ENCODE results near the gene WDR86. TPM values are rescaled to one million over a fixed set of nuclear protein-coding genes. Genes with fewer than 3 reads are reported as not detected.

WDR86 gene
- total RNA-seq, 4 donors from 2014 or later, result 1.4 to 2.4 (median 2.0) TPM; not detected in 1

DNA sequence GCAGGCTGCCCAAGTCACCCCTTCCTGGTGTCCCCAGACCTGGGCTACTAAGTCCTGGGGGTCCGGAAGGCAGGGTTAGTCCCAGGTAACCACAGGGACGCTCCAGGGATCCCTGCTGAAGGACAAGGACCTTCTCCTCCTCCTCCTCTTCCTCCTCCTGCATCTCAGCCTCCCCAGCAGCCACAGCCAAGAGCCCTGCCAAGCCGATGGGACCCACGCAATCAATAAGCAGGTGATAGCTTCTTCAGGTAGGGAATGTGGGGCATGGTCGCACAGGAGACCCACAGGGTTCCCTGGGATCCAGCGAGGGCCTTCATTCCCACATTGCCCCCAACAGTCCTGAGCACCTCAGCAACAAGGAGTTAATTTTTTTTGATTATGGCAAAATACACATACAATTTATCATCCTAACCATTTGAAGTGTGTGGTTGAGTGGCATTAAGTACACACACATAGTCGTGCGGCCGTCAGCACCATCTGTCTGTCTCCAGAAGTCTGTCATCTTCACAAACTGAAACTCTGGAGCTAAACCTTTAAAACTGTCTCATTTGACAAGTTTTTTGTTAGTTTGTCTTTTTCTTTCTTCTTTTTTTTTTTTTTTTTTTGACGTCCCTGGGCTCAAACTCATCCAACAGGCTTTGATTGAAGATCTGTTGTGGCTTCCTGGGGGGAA is 18.0 kb upstream of the WDR86 start:
- intact Hi-C loops (cut with DNase I; ENCODE audit: low total_unique reads), result no loop called here
- H3K4me3 ChIP-seq (ENCODE audit: low read depth, poor library complexity, severe bottlenecking), result no peak overlapping the region
- TF ChIP-seq, protein P1, sequence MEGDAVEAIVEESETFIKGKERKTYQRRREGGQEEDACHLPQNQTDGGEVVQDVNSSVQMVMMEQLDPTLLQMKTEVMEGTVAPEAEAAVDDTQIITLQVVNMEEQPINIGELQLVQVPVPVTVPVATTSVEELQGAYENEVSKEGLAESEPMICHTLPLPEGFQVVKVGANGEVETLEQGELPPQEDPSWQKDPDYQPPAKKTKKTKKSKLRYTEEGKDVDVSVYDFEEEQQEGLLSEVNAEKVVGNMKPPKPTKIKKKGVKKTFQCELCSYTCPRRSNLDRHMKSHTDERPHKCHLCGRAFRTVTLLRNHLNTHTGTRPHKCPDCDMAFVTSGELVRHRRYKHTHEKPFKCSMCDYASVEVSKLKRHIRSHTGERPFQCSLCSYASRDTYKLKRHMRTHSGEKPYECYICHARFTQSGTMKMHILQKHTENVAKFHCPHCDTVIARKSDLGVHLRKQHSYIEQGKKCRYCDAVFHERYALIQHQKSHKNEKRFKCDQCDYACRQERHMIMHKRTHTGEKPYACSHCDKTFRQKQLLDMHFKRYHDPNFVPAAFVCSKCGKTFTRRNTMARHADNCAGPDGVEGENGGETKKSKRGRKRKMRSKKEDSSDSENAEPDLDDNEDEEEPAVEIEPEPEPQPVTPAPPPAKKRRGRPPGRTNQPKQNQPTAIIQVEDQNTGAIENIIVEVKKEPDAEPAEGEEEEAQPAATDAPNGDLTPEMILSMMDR (IDR thresholded peaks at IDR 0.05), result no peak
- TF ChIP-seq POLR2A (IDR thresholded peaks at IDR 0.05), result no peak
- 75 to 76% methylated on average over 10 of the region's 10 CpGs for WGBS, 2 donors
- DNase-seq (ENCODE audit: low spot score in 2 of 2), result no peak

GRCh38 chr7:151426904-151427704 is 17.3 kb upstream of the WDR86 start:
- 74 to 84% methylated on average over 20 to 23 of the region's 23 CpGs for WGBS, 2 donors
- DNase-seq (ENCODE audit: low spot score in 2 of 2), result no peak
- TF ChIP-seq, protein P1 (IDR thresholded peaks at IDR 0.05), result no peak
- TF ChIP-seq POLR2A (IDR thresholded peaks at IDR 0.05), result no peak

DNA sequence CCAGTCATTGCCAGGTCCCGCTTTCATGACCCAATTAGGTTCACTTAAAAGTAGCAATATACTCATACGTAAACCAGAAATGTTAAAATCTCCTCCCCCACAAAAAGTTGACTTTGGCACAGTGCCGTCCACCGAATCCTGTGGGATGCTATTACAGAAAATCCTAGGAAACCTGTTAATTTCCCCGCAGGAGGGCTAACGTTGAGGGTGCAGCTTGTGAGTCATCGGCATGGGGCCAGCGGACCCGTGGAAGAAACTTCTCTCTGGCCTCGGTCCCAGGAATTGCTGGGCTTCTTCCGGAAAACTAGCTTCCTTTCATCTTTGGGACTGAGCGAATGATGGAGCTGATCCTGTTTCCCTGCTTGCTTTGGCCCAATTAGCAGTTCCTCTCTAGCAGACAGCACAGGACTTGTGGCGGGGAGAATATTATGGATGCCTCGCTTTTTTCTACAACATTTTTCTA is 16.6 kb upstream of the WDR86 start:
- TF ChIP-seq, protein P1 (IDR thresholded peaks at IDR 0.05), result no peak
- no peak for TF ChIP-seq POLR2A (IDR thresholded peaks at IDR 0.05)
- H3K4me3 ChIP-seq (ENCODE audit: low read depth, poor library complexity, severe bottlenecking), result no peak overlapping the region
- WGBS, 2 donors, result 23 to 34% methylated on average over 14 of the region's 14 CpGs
- DNase-seq (ENCODE audit: low spot score in 2 of 2), result peak; percentile 32 to 92
- intact Hi-C loops (cut with DNase I; ENCODE audit: low total_unique reads), result no loop called here

More at GRCh38 chr7:151426904-151427704, 17.3 kb upstream of the WDR86 start:
- no peak overlapping the region for H3K4me3 ChIP-seq (ENCODE audit: low read depth, poor library complexity, severe bottlenecking)
- intact Hi-C loops (cut with DNase I; ENCODE audit: low total_unique reads), result no loop called here

GRCh38 chr7:151425670-151426440 is 16.0 kb upstream of the WDR86 start:
- no peak for DNase-seq (ENCODE audit: low spot score in 2 of 2)
- no peak overlapping the region for H3K4me3 ChIP-seq (ENCODE audit: low read depth, poor library complexity, severe bottlenecking)
- TF ChIP-seq, protein P1 (IDR thresholded peaks at IDR 0.05), result no peak
- no peak for TF ChIP-seq POLR2A (IDR thresholded peaks at IDR 0.05)
- intact Hi-C loops (cut with DNase I; ENCODE audit: low total_unique reads), result no loop called here
- WGBS, 2 donors, result 71 to 75% methylated on average over 7 of the region's 7 CpGs

DNA sequence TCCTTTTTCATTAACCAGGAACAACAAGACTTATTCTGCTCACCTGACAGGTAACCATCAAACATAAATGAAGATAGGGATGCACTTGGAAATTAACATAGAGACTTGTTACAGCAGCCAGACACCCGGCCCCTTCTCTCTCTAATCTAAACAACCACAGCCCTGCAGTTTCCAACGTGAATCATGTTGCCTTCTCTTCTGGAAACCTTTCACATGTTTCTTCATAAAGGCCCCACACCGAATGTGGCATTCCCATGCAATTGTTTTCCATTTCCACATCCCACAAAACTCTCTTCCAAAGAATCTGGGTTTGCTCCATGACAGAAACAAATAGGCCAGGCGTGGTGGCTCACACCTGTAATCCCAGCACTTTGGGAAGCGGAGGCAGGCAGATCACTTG is 15.0 kb upstream of the WDR86 start:
- no peak overlapping the region for H3K4me3 ChIP-seq (ENCODE audit: low read depth, poor library complexity, severe bottlenecking)
- intact Hi-C loops (cut with DNase I; ENCODE audit: low total_unique reads), result no loop called here
- TF ChIP-seq, protein P1 (IDR thresholded peaks at IDR 0.05), result no peak
- no peak for TF ChIP-seq POLR2A (IDR thresholded peaks at IDR 0.05)
- 75 to 79% methylated on average over 5 of the region's 5 CpGs for WGBS, 2 donors
- DNase-seq (ENCODE audit: low spot score in 2 of 2), result no peak
